ENCODE results near the gene HSD11B1.

The HSD11B1 gene

GRCh38 chr1:209756615-209757445 is 52.2 kb downstream of the HSD11B1 start:
- DNase-seq = peak; percentile 37

DNA sequence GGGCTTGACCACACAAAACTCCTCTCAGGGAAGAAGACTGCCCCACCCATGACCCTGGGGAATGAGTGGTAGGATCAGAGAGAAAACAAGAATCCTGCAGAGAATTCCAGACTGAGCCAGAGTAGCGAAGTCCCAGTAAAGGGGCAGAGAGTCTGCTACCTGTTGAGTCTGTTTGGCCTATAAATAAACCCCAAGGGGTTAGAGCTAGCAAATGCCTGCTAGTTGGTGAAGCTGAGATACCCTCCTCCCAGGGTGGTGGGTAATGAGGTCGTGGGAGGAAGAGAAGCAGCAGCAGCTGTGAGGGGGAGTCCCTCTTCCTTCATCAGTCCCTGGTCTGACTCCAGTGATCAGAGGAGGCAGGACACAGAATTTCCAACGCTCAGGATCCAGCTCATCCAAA is 53.8 kb downstream of the HSD11B1 start:
- no peak for DNase-seq

GRCh38 chr1:209759829-209760359 is 55.2 kb downstream of the HSD11B1 start:
- no peak for DNase-seq

DNA sequence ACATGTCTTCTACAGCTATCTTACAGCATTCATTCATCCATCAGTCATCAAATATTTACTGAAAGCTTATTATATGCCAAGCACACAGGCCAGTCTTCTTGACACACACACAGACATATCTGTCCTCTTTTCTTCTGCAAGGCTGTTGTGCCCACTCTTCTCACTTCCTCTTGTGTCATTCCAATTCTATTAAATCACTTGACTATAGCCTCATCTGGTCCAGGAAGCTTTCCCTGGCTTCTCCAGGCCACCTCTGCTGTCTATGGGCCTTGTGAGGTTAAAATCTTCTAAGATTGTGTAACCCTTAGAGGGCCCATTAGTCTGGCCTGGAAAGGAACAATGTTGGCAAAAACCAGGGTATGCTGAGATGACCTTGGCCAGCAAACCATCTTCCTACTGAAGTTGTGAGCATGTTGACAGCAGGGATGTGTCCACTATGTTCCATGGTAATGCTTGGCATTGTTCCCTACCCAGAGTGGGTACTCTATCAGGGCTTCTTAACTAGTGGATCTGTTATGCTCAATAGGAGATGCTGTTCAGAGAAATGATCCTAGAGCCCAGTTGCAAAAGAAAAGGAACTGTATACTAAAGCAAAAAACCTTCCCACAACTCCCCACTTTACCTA is 56.5 kb downstream of the HSD11B1 start:
- no peak for DNase-seq

DNA sequence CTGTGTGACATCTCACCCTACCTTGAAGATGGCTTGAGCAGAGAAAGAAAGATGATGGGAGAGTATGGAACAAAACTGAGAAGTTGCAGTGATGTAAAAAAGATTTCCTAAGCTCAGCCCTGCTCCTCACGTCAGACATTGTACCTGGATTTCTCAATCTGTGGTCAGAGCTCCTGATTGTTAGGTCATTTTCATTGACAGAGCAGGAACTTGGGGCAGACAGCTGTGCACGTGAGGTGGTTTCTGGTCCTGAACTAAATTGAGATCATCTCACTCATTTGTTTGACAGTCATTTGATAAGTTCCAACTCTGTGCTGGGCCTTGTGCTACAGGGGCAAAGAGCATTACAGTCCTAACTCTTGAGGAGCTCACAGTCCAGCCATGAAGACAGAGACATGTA is 61.4 kb downstream of the HSD11B1 start:
- no peak for DNase-seq

GRCh38 chr1:209767096-209767495 is 62.5 kb downstream of the HSD11B1 start:
- DNase-seq = no peak

GRCh38 chr1:209767706-209768105 is 63.1 kb downstream of the HSD11B1 start:
- DNase-seq = no peak

GRCh38 chr1:209768354-209768774 is 63.7 kb downstream of the HSD11B1 start:
- DNase-seq = peak; percentile 87

DNA sequence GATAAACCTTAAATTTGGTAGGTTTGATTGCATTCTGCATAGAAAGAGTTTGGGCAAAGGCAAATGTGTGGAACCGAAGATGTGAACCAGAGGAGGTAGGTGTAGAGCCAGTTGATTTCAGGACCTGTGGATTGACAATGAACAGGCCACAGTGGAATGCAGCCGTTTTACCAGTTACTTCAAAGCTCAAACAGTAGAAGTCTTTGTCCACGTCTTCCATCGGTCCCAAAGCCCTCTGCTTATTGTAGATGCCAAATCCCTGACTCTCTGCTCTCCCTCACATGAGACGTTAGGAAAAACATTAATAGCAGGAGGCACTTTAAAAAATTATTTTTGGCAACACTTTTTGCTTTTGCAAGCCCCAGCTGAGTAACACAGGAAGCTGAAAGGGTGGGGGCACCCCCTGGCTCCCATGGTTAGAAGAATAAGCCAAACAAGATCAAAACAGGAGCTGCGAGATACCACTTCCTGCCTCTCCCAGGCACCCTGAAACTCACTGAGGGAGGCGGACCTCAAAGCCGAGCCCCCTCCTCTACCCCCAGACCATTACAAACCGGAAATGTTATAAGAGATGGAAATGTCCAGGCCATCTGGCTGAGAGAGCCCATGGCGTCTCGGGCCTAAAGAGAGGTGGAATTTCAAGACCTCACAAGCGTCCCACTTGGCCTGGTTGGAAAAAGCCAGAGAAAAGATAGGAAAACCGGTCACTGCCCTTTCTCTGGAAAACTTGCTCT is 64.7 kb downstream of the HSD11B1 start:
- peak; percentile 83 for DNase-seq

GRCh38 chr1:209769971-209770370 is 65.3 kb downstream of the HSD11B1 start:
- DNase-seq = no peak

- no peak for DNase-seq
Measured at GRCh38 chr1:209770636-209771415, 66.2 kb downstream of the HSD11B1 start.

GRCh38 chr1:209772126-209772525 is 67.5 kb downstream of the HSD11B1 start:
- DNase-seq = no peak

DNA sequence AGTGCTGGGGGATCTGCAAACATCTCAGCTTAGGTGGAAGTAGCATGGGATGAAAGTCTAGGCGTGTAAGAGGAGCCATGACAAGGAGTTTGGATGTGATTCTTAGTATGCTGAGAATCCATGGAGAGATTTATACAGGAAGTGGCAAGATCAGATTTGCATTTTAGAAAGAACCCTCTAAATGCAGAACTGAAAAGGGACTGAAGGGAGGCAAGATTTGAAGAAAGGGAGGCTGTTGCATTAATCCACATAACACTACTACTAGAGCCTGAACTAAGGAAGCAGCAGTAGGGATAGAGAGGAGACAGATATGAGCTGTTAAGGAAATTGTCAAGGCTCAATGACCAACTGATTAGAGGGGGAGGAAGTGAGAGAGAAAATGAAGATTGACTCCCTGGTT is 69.9 kb downstream of the HSD11B1 start:
- no peak for DNase-seq

DNA sequence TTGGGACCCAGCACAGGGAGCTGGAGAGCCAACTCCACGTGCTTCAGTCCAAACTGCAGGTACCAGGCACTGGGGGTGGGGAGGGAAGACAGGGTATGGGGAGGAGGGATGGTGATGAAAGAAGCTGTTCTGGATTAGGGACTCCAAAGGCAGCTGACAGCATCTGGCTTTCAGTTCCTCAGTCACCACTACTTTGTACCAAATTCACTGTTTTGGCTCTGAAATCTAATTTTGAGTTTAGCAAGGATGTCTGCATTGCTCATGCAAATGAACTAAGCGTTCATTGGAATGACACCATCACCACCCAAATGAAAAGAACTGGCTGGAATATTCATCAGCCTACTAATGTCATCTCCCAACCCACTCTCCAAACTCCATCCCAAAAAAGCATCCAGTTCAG is 71.0 kb downstream of the HSD11B1 start:
- DNase-seq = no peak

GRCh38 chr1:209777587-209777986 is 72.9 kb downstream of the HSD11B1 start:
- DNase-seq = no peak

GRCh38 chr1:209778102-209778501 is 73.5 kb downstream of the HSD11B1 start:
- no peak for DNase-seq

GRCh38 chr1:209780268-209780667 is 75.6 kb downstream of the HSD11B1 start:
- no peak for DNase-seq

GRCh38 chr1:209783386-209783785 is 78.7 kb downstream of the HSD11B1 start:
- no peak for DNase-seq
